SK-N-SH treated with all-trans-retinoic acid at 6 μM for 48 hours (cell line): Measurements from ENCODE around the gene SYTL3.

ENCODE experiments used
- ATAC-seq: fragments of 200-7000 bp; cut with Tn5 transposase; 3 replicates; pipeline ENCODE4 v1.9.1; 2020; ENCODE audit warnings: mild to moderate bottlenecking, moderate library complexity
- ARNTL ChIP-seq: fragments of 450-650 bp; formaldehyde crosslinking; IDR thresholded peaks from 2 replicates; pipeline ENCODE4 v1.5.0; 2020; ENCODE audit warnings: low read depth, mild to moderate bottlenecking, moderate library complexity, borderline replicate concordance
- BACH2 ChIP-seq: fragments of 250-450 bp; sonication (Bioruptor Pico); IDR thresholded peaks from 2 replicates; pipeline ENCODE4 v1.9.0; 2021; ENCODE audit warnings: mild to moderate bottlenecking, borderline replicate concordance
- CSDC2 ChIP-seq: fragments of 250-450 bp; sonication (Bioruptor Pico); IDR thresholded peaks from 2 replicates; pipeline ENCODE4 v1.5.0; 2020; ENCODE audit warnings: mild to moderate bottlenecking, moderate library complexity
- ESRRG ChIP-seq: fragments of 250-450 bp; sonication (Bioruptor Pico); IDR thresholded peaks from 2 replicates; pipeline ENCODE4 v1.6.1; 2021; ENCODE audit warnings: mild to moderate bottlenecking
- ISL1 ChIP-seq: fragments of 250-450 bp; sonication (Bioruptor Pico); IDR thresholded peaks from 2 replicates; pipeline ENCODE4 v2.1.2; 2022; ENCODE audit warnings: mild to moderate bottlenecking, moderate library complexity
- PATZ1 ChIP-seq: fragments of 250-450 bp; sonication (Bioruptor Pico); IDR thresholded peaks from 2 replicates; pipeline ENCODE4 v1.8.0; 2020; ENCODE audit warnings: mild to moderate bottlenecking, moderate library complexity, borderline replicate concordance
- POU6F1 ChIP-seq: fragments of 250-450 bp; sonication (Bioruptor Pico); IDR thresholded peaks from 2 replicates; pipeline ENCODE4 v1.8.0; 2021; ENCODE audit warnings: low read depth, mild to moderate bottlenecking, moderate library complexity, borderline replicate concordance
- PPARA ChIP-seq: fragments of 250-450 bp; sonication (Bioruptor Pico); IDR thresholded peaks from 2 replicates; pipeline ENCODE4 v1.5.0; 2020; ENCODE audit warnings: mild to moderate bottlenecking, borderline replicate concordance
- RARB ChIP-seq: fragments of 250-450 bp; sonication (Bioruptor Pico); IDR thresholded peaks from 2 replicates; pipeline ENCODE4 v1.8.0; 2021; ENCODE audit warnings: mild to moderate bottlenecking, moderate library complexity
- SNAI2 ChIP-seq: fragments of 250-450 bp; sonication (Bioruptor Pico); IDR thresholded peaks from 2 replicates; pipeline ENCODE4 v1.5.0; 2020; ENCODE audit warnings: mild to moderate bottlenecking, moderate library complexity
- TCF4 ChIP-seq: fragments of 250-450 bp; sonication (Bioruptor Pico); IDR thresholded peaks from 2 replicates; pipeline ENCODE4 v1.8.0; 2021; ENCODE audit warnings: mild to moderate bottlenecking, moderate library complexity, borderline replicate concordance
- TOX ChIP-seq: fragments of 250-450 bp; sonication (Bioruptor Pico); IDR thresholded peaks from 2 replicates; pipeline ENCODE4 v1.8.0; 2021; ENCODE audit warnings: mild to moderate bottlenecking, moderate library complexity, borderline replicate concordance
- TSHZ2 ChIP-seq: fragments of 250-450 bp; sonication (Bioruptor Pico); IDR thresholded peaks from 2 replicates; pipeline ENCODE4 v1.5.0; 2020; ENCODE audit warnings: mild to moderate bottlenecking, moderate library complexity
- ZFP30 ChIP-seq: fragments of 450-650 bp; formaldehyde crosslinking; IDR thresholded peaks from 2 replicates; pipeline ENCODE4 v1.5.0; 2022; ENCODE audit warnings: mild to moderate bottlenecking, moderate library complexity
- ZNF565 ChIP-seq: fragments of 450-650 bp; formaldehyde crosslinking; conservative IDR thresholded peaks from 2 replicates; pipeline ENCODE4 v1.5.0; 2020; ENCODE audit warnings: low read depth, mild to moderate bottlenecking, moderate library complexity
- ZNF70 ChIP-seq: fragments of 450-650 bp; formaldehyde crosslinking; IDR thresholded peaks from 2 replicates; pipeline ENCODE4 v1.5.0; 2020; ENCODE audit warnings: mild to moderate bottlenecking, moderate library complexity
- ZNF8 ChIP-seq: fragments of 450-650 bp; formaldehyde crosslinking; IDR thresholded peaks from 2 replicates; pipeline ENCODE4 v1.5.0; 2020; ENCODE audit warnings: mild to moderate bottlenecking, moderate library complexity

The SYTL3 gene

GRCh38 chr6:158765499-158766068 is 115.7 kb downstream of the SYTL3 start:
- ATAC-seq = no peak
- no peak for TF ChIP-seq ZFP30
- no peak for TF ChIP-seq ESRRG (CRISPR knock-in tag)
- TF ChIP-seq PPARA = no peak
- TF ChIP-seq BACH2 (CRISPR knock-in tag) = no peak
- TF ChIP-seq, all 23 proteins: peak for 0

- no peak for TF ChIP-seq ESRRG (CRISPR knock-in tag)
- TF ChIP-seq ARNTL (CRISPR knock-in tag) = no peak
- ATAC-seq = no peak
Measured at GRCh38 chr6:158766621-158767455, 117.0 kb downstream of the SYTL3 start.

GRCh38 chr6:158767709-158768108 is 117.9 kb downstream of the SYTL3 start:
- TF ChIP-seq ZNF8 (no peak), ISL1 (CRISPR knock-in tag) (no peak), CSDC2 (CRISPR knock-in tag) (no peak), POU6F1 (CRISPR knock-in tag) (no peak), TCF4 (CRISPR knock-in tag) (no peak), ESRRG (CRISPR knock-in tag) (no peak), PPARA (no peak), TOX (no peak)
- ATAC-seq = no peak

GRCh38 chr6:158768436-158768835 is 118.6 kb downstream of the SYTL3 start:
- ATAC-seq = no peak
- no peak for TF ChIP-seq ZNF8

GRCh38 chr6:158769234-158769770 is 119.4 kb downstream of the SYTL3 start:
- TF ChIP-seq RARB (CRISPR knock-in tag) = no peak
- TF ChIP-seq ZNF565 = no peak
- no peak for TF ChIP-seq TSHZ2 (CRISPR knock-in tag)
- TF ChIP-seq ZNF70 (CRISPR knock-in tag) = no peak
- no peak for TF ChIP-seq PPARA
- TF ChIP-seq TOX = no peak
- no peak for ATAC-seq

- no peak for ATAC-seq
- TF ChIP-seq ISL1 (CRISPR knock-in tag) (no peak), TSHZ2 (CRISPR knock-in tag) (no peak), PATZ1 (CRISPR knock-in tag) (no peak), PPARA (no peak), SNAI2 (CRISPR knock-in tag) (no peak), ARNTL (CRISPR knock-in tag) (no peak)
Measured at GRCh38 chr6:158769771-158770432, 120.0 kb downstream of the SYTL3 start.
